WTC11 (cell line): ENCODE measurements around the gene LDLR. TPM values are rescaled to one million over a fixed set of nuclear protein-coding genes. Genes with fewer than 3 reads are reported as not detected.

ENCODE experiments used
- ATAC-seq: fragments of 200-7000 bp; cut with Tn5 transposase; 2 replicates; pipeline ENCODE4 v1.10.0; 2021; ENCODE audit warnings: mild to moderate bottlenecking, moderate library complexity
- CTCF ChIA-PET: fragments of 300-600 bp; sonication (Branson Sonifier 250); formaldehyde crosslinking; loops from one replicate; lab custom pipeline; 2021; ENCODE audit warnings: antibody characterized with exemption; lab: Charles Lee
- POLR2A ChIA-PET: fragments of 350-600 bp; sonication (Branson Sonifier 250); formaldehyde crosslinking; loops from one replicate; lab custom pipeline; 2021; ENCODE audit warnings: antibody characterized with exemption; lab: Charles Lee
- DNase-seq: peaks from one replicate; pipeline ENCODE4 v3.0.0; 2021; ENCODE audit warnings: low spot score
- H3K27ac Mint-ChIP-seq: 2 replicates; pipeline ENCODE4 v1.8.0; 2021; ENCODE audit warnings: mixed read lengths
- H3K27me3 Mint-ChIP-seq: 2 replicates; pipeline ENCODE4 v1.8.0; 2021; ENCODE audit warnings: low read depth, mild to moderate bottlenecking, moderate library complexity, mixed read lengths
- H3K36me3 Mint-ChIP-seq: 2 replicates; pipeline ENCODE4 v1.8.0; 2021; ENCODE audit warnings: mixed read lengths
- H3K4me1 Mint-ChIP-seq: 2 replicates; pipeline ENCODE4 v1.8.0; 2022; ENCODE audit warnings: mixed read lengths
- H3K4me3 Mint-ChIP-seq: 2 replicates; pipeline ENCODE4 v1.8.0; 2021; ENCODE audit warnings: mild to moderate bottlenecking, moderate library complexity, mixed read lengths
- H3K9me3 Mint-ChIP-seq: 2 replicates; pipeline ENCODE4 v1.8.0; 2021; ENCODE audit warnings: mixed read lengths
- ATF3 ChIP-seq: sonication (generic); formaldehyde crosslinking; conservative IDR thresholded peaks from 2 replicates; pipeline ENCODE4 v1.8.1; 2022; ENCODE audit warnings: mild to moderate bottlenecking, missing genetic modification reagents
- CTCF ChIP-seq: fragments of 200-600 bp; IDR thresholded peaks from 2 replicates; pipeline ENCODE4 v1.8.0; 2022; ENCODE audit warnings: antibody characterized with exemption
- ELF4 ChIP-seq: sonication (generic); formaldehyde crosslinking; IDR thresholded peaks from 2 replicates; pipeline ENCODE4 v1.8.1; 2022; ENCODE audit warnings: low read depth, mild to moderate bottlenecking, moderate library complexity, missing genetic modification reagents
- ERG ChIP-seq: fragments of 250-450 bp; sonication (Bioruptor Pico); IDR thresholded peaks from 2 replicates; pipeline ENCODE4 v1.8.0; 2021; ENCODE audit warnings: mild to moderate bottlenecking
- FOXK1 ChIP-seq: sonication (generic); formaldehyde crosslinking; IDR thresholded peaks from 2 replicates; pipeline ENCODE4 v1.8.0; 2022; ENCODE audit warnings: mild to moderate bottlenecking, moderate library complexity, missing genetic modification reagents
- FOXP1 ChIP-seq: sonication (generic); formaldehyde crosslinking; IDR thresholded peaks from 2 replicates; pipeline ENCODE4 v1.8.0; 2022; ENCODE audit warnings: missing genetic modification reagents, mild to moderate bottlenecking, moderate library complexity, borderline replicate concordance
- GABPB1 ChIP-seq: sonication (generic); formaldehyde crosslinking; IDR thresholded peaks from 2 replicates; pipeline ENCODE4 v1.8.1; 2023; ENCODE audit warnings: mild to moderate bottlenecking, missing genetic modification reagents
- GTF2I ChIP-seq: fragments of 250-450 bp; sonication (Bioruptor Pico); conservative IDR thresholded peaks from 2 replicates; pipeline ENCODE4 v1.4.0; 2021; ENCODE audit warnings: mild to moderate bottlenecking
- HMGA2 ChIP-seq: fragments of 250-450 bp; sonication (Bioruptor Pico); IDR thresholded peaks from 2 replicates; pipeline ENCODE4 v1.4.0; 2021; ENCODE audit warnings: mild to moderate bottlenecking, moderate library complexity
- MLX ChIP-seq: sonication (generic); formaldehyde crosslinking; IDR thresholded peaks from 2 replicates; pipeline ENCODE4 v1.8.1; 2023; ENCODE audit warnings: mild to moderate bottlenecking, missing genetic modification reagents, moderate library complexity
- MYBL2 ChIP-seq: sonication (generic); formaldehyde crosslinking; IDR thresholded peaks from 2 replicates; pipeline ENCODE4 v1.8.1; 2023; ENCODE audit warnings: mild to moderate bottlenecking, moderate library complexity, missing genetic modification reagents
- NFE2L1 ChIP-seq: sonication (generic); formaldehyde crosslinking; IDR thresholded peaks from 2 replicates; pipeline ENCODE4 v1.8.1; 2023; ENCODE audit warnings: missing genetic modification reagents
- RORB ChIP-seq: fragments of 250-450 bp; sonication (Bioruptor Pico); IDR thresholded peaks from 2 replicates; pipeline ENCODE4 v1.9.0; 2021; ENCODE audit warnings: mild to moderate bottlenecking
- SOX15 ChIP-seq: fragments of 250-450 bp; sonication (Bioruptor Pico); IDR thresholded peaks from 2 replicates; pipeline ENCODE4 v1.9.0; 2021; ENCODE audit warnings: mild to moderate bottlenecking
- TCF7 ChIP-seq: sonication (generic); formaldehyde crosslinking; IDR thresholded peaks from 2 replicates; pipeline ENCODE4 v1.8.0; 2022; ENCODE audit warnings: mild to moderate bottlenecking, low read depth, missing genetic modification reagents, moderate library complexity
- ZMAT4 ChIP-seq: fragments of 250-450 bp; sonication (Bioruptor Pico); IDR thresholded peaks from 2 replicates; pipeline ENCODE4 v1.9.0; 2021; ENCODE audit warnings: mild to moderate bottlenecking
- ZNF138 ChIP-seq: sonication (generic); formaldehyde crosslinking; conservative IDR thresholded peaks from 2 replicates; pipeline ENCODE4 v1.8.1; 2022; ENCODE audit warnings: mild to moderate bottlenecking, moderate library complexity, missing genetic modification reagents
- ZNF232 ChIP-seq: sonication (generic); formaldehyde crosslinking; IDR thresholded peaks from 2 replicates; pipeline ENCODE4 v1.8.0; 2022; ENCODE audit warnings: mild to moderate bottlenecking, missing genetic modification reagents
- ZNF396 ChIP-seq: fragments of 250-450 bp; sonication (Bioruptor Pico); IDR thresholded peaks from 2 replicates; pipeline ENCODE4 v1.8.0; 2021; ENCODE audit warnings: mild to moderate bottlenecking, moderate library complexity, borderline replicate concordance
- ZNF423 ChIP-seq: fragments of 250-450 bp; sonication (Bioruptor Pico); IDR thresholded peaks from 2 replicates; pipeline ENCODE4 v2.1.2; 2022; ENCODE audit warnings: mild to moderate bottlenecking, moderate library complexity
- ZNF512 ChIP-seq: sonication (generic); formaldehyde crosslinking; IDR thresholded peaks from 2 replicates; pipeline ENCODE4 v1.8.1; 2022; ENCODE audit warnings: missing genetic modification reagents, borderline replicate concordance
- total RNA-seq: library from RNA; stranded (reverse); gene quantifications from 3 replicates; pipeline ENCODE4 v1.2.3, GENCODE V29; 2021

The LDLR gene
- total RNA-seq, 1 experiment from 2014 or later: 98.9 TPM

GRCh38 chr19:11050323-11051114 is 38.7 kb upstream of the LDLR start:
- H3K27ac Mint-ChIP-seq: 0 out of 2 replicates have a peak overlapping the region, but pooled peaks have one; percentile 15
- no peak for DNase-seq
- no peaks in the 10 kb centered on the region for H3K27me3 Mint-ChIP-seq
- H3K4me1 Mint-ChIP-seq: no peaks in the 10 kb centered on the region
- CTCF ChIA-PET: interaction anchor here (0.5 to 1.5 kb wide), 3 partner anchors 10 to 35 kb away, joined by 3 to 5 read pairs (median 3); no protein-coding TSS in a partner anchor
- H3K4me3 Mint-ChIP-seq: no peak overlapping the region
- peaks cover 26% of the 10 kb centered on the region for H3K36me3 Mint-ChIP-seq
- TF ChIP-seq ZMAT4 (CRISPR knock-in tag) (no peak), ZNF512 (CRISPR knock-in tag) (no peak), ZNF396 (CRISPR knock-in tag) (no peak), ZNF423 (no peak), FOXP1 (no peak), GABPB1 (CRISPR knock-in tag) (no peak), FOXK1 (CRISPR knock-in tag) (no peak), ATF3 (CRISPR knock-in tag) (no peak), SOX15 (CRISPR knock-in tag) (no peak)
- TF ChIP-seq, all 79 proteins: peak for 0
- no peak for ATAC-seq
- no peaks in the 10 kb centered on the region for H3K9me3 Mint-ChIP-seq
- POLR2A ChIA-PET: no interaction called here

GRCh38 chr19:11053817-11054195 is 35.5 kb upstream of the LDLR start:
- CTCF ChIA-PET: no interaction called here
- Mint-ChIP-seq H3K27ac (no peak overlapping the region), H3K36me3 (peaks cover 9% of the 10 kb centered on the region), H3K27me3 (no peaks in the 10 kb centered on the region), H3K4me3 (no peak overlapping the region), H3K4me1 (no peaks in the 10 kb centered on the region), H3K9me3 (no peaks in the 10 kb centered on the region)
- ATAC-seq (no peak), DNase-seq (no peak)
- POLR2A ChIA-PET: interaction anchor here (0.7 kb wide), 1 partner anchor 610 kb away, joined by 6 read pairs; no protein-coding TSS in a partner anchor
- TF ChIP-seq MYBL2 (CRISPR knock-in tag): no peak
- TF ChIP-seq ZNF232 (CRISPR knock-in tag): no peak
- no peak for TF ChIP-seq ZMAT4 (CRISPR knock-in tag)
- TF ChIP-seq CTCF: no peak
- no peak for TF ChIP-seq TCF7 (CRISPR knock-in tag)
- TF ChIP-seq ELF4 (CRISPR knock-in tag): no peak
- no peak for TF ChIP-seq MLX (CRISPR knock-in tag)
- TF ChIP-seq NFE2L1 (CRISPR knock-in tag): no peak
- no peak for TF ChIP-seq ERG (CRISPR knock-in tag)
- no peak for TF ChIP-seq RORB
- TF ChIP-seq HMGA2 (CRISPR knock-in tag): no peak
- no peak for TF ChIP-seq ZNF138 (CRISPR knock-in tag)
- TF ChIP-seq GTF2I (CRISPR knock-in tag): no peak
